NT2/D1 (cell line): ENCODE measurements around the gene SHCBP1L.
"Not testable (repeated sequence)": the region's sequence is repeated elsewhere in the genome, so short reads cannot be mapped to it uniquely, and the experiment has no call there.

Experiments used
- DNase-seq: peaks from one replicate; pipeline ENCODE4 v3.0.0-alpha.2; 2011; ENCODE audit warnings: low read depth, low spot score
- H3K27me3 ChIP-seq: 2 replicates; pipeline ENCODE4 v1.6.0; 2011; ENCODE audit warnings: mild to moderate bottlenecking; ENCODE audit not compliant: insufficient read length, insufficient read depth
- H3K36me3 ChIP-seq: 2 replicates; pipeline ENCODE4 v1.6.1; 2011; ENCODE audit warnings: mild to moderate bottlenecking, low read length, mixed read lengths; ENCODE audit not compliant: insufficient read depth, insufficient read length
- H3K4me1 ChIP-seq: 2 replicates; pipeline ENCODE4 v1.5.1; 2011; ENCODE audit not compliant: insufficient read depth, insufficient read length
- H3K4me3 ChIP-seq: 2 replicates; pipeline ENCODE4 v1.5.1; 2011; ENCODE audit warnings: low read depth; ENCODE audit not compliant: insufficient read length
- H3K9ac ChIP-seq: 2 replicates; pipeline ENCODE4 v1.6.0; 2011; ENCODE audit warnings: low read depth; ENCODE audit not compliant: insufficient read length
- H3K9me3 ChIP-seq: 2 replicates; pipeline ENCODE4 v1.5.1; 2011; ENCODE audit warnings: mild to moderate bottlenecking, low read length; ENCODE audit not compliant: insufficient read depth
- SUZ12 ChIP-seq: IDR thresholded peaks from 2 replicates; pipeline ENCODE4 v1.6.1; 2011; ENCODE audit not compliant: insufficient read length, insufficient read depth; ENCODE audit errors: extremely low read depth
- YY1 ChIP-seq: IDR thresholded peaks from 2 replicates; pipeline ENCODE4 v1.6.1; 2011; ENCODE audit not compliant: insufficient read length, insufficient read depth
- ZNF274 ChIP-seq: IDR thresholded peaks from 2 replicates; pipeline ENCODE4 v1.6.1; 2011; ENCODE audit warnings: mild to moderate bottlenecking, low read depth, low read length

The SHCBP1L gene

GRCh38 chr1:182910143-182910542 is 42.8 kb downstream of the SHCBP1L start:
- Histone ChIP-seq H3K27me3 (no peaks in the 10 kb centered on the region), H3K9ac (no peak overlapping the region), H3K4me3 (no peak overlapping the region), H3K36me3 (no peaks in the 10 kb centered on the region), H3K4me1 (peaks cover 2% of the 10 kb centered on the region), H3K9me3 (peaks cover 19% of the 10 kb centered on the region; the same call in 1 of the 2 replicates)
- no peak for DNase-seq
- TF ChIP-seq YY1 (peak; percentile 57), SUZ12 (no peak), ZNF274 (no peak)

GRCh38 chr1:182909578-182909977 is 43.4 kb downstream of the SHCBP1L start:
- no peak for DNase-seq
- Histone ChIP-seq H3K4me3 (no peak overlapping the region), H3K9me3 (peaks cover 19% of the 10 kb centered on the region; the same call in 1 of the 2 replicates), H3K9ac (no peak overlapping the region), H3K36me3 (no peaks in the 10 kb centered on the region), H3K4me1 (peaks cover 2% of the 10 kb centered on the region), H3K27me3 (no peaks in the 10 kb centered on the region)
- TF ChIP-seq ZNF274 (no peak), SUZ12 (no peak), YY1 (no peak)

GRCh38 chr1:182905321-182905720 is 47.6 kb downstream of the SHCBP1L start:
- Histone ChIP-seq H3K9me3 (no peaks in the 10 kb centered on the region), H3K4me3 (no peak overlapping the region), H3K27me3 (no peaks in the 10 kb centered on the region), H3K36me3 (no peaks in the 10 kb centered on the region), H3K4me1 (peaks cover 2% of the 10 kb centered on the region), H3K9ac (no peak overlapping the region)
- TF ChIP-seq SUZ12 (no peak), YY1 (no peak), ZNF274 (no peak)
- DNase-seq, result no peak

GRCh38 chr1:182901946-182902345 is 51.0 kb downstream of the SHCBP1L start:
- H3K4me1 ChIP-seq, H3K36me3 ChIP-seq, H3K4me3 ChIP-seq, H3K9ac ChIP-seq, DNase-seq, H3K27me3 ChIP-seq, H3K9me3 ChIP-seq: not testable (repeated sequence)

- no peak for TF ChIP-seq SUZ12
- no peak for TF ChIP-seq ZNF274
- TF ChIP-seq YY1, result no peak
- no peaks in the 10 kb centered on the region for H3K36me3 ChIP-seq
- H3K9ac ChIP-seq, result no peak overlapping the region
These were observed 55.3 kb downstream of the SHCBP1L start for GRCh38 chr1:182897696-182898095.

GRCh38 chr1:182890927-182891610 is 61.9 kb downstream of the SHCBP1L start:
- no peaks in the 10 kb centered on the region for H3K4me1 ChIP-seq
- DNase-seq, result no peak
- no peak overlapping the region for H3K9ac ChIP-seq
- peaks cover 35% of the 10 kb centered on the region for H3K36me3 ChIP-seq
- no peaks in the 10 kb centered on the region for H3K9me3 ChIP-seq
- TF ChIP-seq ZNF274, result no peak
- TF ChIP-seq YY1, result no peak
- H3K27me3 ChIP-seq, result no peaks in the 10 kb centered on the region
- no peak overlapping the region for H3K4me3 ChIP-seq

More at GRCh38 chr1:182897696-182898095, 55.3 kb downstream of the SHCBP1L start:
- H3K27me3 ChIP-seq, result no peaks in the 10 kb centered on the region
- no peaks in the 10 kb centered on the region for H3K9me3 ChIP-seq
- H3K4me3 ChIP-seq, result no peak overlapping the region
- H3K4me1 ChIP-seq, result no peaks in the 10 kb centered on the region
- DNase-seq, result no peak

- Histone ChIP-seq H3K36me3 (peaks cover 45% of the 10 kb centered on the region), H3K4me3 (no peak overlapping the region), H3K27me3 (no peaks in the 10 kb centered on the region), H3K9me3 (no peaks in the 10 kb centered on the region), H3K4me1 (no peaks in the 10 kb centered on the region), H3K9ac (no peak overlapping the region)
- no peak for DNase-seq
- TF ChIP-seq SUZ12 (no peak), YY1 (no peak), ZNF274 (no peak)
These were observed 63.0 kb downstream of the SHCBP1L start for GRCh38 chr1:182889997-182890396.
